ENCODE results near the gene MRPL10.
A peak's percentile ranks its signal among the peaks of the same experiment; 100 is the strongest.

Gene MRPL10

DNA sequence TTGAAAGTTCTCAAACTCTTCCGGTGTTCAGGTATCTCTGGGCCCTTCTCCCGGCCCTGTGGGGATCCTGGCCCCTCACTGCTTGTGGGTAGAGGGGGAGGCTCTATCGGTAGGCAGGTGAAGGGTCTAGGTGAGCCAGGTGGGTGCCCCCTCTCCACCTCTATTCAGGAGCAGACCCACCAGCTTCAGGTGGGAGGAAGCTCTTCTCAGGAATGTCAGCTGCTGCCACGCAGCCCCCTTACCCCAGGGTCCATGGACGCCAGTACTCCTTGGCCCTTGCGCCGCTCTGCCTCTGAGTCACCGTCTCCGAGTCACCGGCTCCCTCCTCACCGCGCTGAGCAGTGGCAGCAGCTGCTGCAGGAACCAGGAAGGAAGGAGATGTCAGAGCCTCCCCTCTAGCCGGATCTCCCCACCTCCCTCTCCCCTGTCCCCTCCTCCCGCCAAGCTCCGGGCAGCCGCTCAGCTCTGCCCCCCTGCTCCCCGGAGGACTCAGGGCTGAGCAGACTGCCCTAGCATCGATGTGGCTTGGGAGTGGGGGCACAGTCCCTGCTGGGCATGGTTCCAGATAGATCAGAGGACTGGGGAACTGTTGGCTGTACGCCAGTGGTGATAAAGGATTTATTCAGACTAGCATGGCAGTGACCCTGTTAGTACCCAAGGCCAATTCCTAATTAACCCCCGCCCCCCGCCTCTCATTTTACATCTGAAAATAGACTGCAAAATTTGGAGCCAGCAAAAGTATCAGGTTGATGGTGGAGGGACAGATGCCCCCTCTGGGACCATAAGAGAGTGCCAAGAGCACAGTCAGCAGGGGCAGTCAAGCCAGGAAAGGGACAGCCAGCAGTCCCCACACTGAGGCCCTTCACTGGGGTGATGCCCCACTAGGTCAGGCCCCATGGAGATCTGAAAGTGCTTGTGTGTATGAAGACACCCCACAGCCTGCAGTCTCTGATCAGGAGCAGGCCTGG, 9.6 kb downstream of the MRPL10 start, which contains the start of gene OSBPL7 (continued):
- TF ChIP-seq, protein P1, sequence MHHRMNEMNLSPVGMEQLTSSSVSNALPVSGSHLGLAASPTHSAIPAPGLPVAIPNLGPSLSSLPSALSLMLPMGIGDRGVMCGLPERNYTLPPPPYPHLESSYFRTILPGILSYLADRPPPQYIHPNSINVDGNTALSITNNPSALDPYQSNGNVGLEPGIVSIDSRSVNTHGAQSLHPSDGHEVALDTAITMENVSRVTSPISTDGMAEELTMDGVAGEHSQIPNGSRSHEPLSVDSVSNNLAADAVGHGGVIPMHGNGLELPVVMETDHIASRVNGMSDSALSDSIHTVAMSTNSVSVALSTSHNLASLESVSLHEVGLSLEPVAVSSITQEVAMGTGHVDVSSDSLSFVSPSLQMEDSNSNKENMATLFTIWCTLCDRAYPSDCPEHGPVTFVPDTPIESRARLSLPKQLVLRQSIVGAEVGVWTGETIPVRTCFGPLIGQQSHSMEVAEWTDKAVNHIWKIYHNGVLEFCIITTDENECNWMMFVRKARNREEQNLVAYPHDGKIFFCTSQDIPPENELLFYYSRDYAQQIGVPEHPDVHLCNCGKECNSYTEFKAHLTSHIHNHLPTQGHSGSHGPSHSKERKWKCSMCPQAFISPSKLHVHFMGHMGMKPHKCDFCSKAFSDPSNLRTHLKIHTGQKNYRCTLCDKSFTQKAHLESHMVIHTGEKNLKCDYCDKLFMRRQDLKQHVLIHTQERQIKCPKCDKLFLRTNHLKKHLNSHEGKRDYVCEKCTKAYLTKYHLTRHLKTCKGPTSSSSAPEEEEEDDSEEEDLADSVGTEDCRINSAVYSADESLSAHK (tag by site-specific recombination; IDR thresholded peaks at IDR 0.05) = 0 out of 2 replicates have a peak, but pooled peaks have one; percentile 13
- TF ChIP-seq, protein P2, sequence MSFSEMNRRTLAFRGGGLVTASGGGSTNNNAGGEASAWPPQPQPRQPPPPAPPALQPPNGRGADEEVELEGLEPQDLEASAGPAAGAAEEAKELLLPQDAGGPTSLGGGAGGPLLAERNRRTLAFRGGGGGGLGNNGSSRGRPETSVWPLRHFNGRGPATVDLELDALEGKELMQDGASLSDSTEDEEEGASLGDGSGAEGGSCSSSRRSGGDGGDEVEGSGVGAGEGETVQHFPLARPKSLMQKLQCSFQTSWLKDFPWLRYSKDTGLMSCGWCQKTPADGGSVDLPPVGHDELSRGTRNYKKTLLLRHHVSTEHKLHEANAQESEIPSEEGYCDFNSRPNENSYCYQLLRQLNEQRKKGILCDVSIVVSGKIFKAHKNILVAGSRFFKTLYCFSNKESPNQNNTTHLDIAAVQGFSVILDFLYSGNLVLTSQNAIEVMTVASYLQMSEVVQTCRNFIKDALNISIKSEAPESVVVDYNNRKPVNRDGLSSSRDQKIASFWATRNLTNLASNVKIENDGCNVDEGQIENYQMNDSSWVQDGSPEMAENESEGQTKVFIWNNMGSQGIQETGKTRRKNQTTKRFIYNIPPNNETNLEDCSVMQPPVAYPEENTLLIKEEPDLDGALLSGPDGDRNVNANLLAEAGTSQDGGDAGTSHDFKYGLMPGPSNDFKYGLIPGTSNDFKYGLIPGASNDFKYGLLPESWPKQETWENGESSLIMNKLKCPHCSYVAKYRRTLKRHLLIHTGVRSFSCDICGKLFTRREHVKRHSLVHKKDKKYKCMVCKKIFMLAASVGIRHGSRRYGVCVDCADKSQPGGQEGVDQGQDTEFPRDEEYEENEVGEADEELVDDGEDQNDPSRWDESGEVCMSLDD (tag by site-specific recombination; IDR thresholded peaks at IDR 0.05) = peak; percentile 68
- TF ChIP-seq, protein P3, sequence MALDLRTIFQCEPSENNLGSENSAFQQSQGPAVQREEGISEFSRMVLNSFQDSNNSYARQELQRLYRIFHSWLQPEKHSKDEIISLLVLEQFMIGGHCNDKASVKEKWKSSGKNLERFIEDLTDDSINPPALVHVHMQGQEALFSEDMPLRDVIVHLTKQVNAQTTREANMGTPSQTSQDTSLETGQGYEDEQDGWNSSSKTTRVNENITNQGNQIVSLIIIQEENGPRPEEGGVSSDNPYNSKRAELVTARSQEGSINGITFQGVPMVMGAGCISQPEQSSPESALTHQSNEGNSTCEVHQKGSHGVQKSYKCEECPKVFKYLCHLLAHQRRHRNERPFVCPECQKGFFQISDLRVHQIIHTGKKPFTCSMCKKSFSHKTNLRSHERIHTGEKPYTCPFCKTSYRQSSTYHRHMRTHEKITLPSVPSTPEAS (tag by site-specific recombination; IDR thresholded peaks at IDR 0.05) = no peak
- TF ChIP-seq ZNF843 (tag by site-specific recombination; IDR thresholded peaks at IDR 0.05) = no peak; the same call in 1 of the 2 replicates
- TF ChIP-seq ZNF37A (tag by site-specific recombination; IDR thresholded peaks at IDR 0.05) = peak; percentile 72; the same call in 1 of the 2 replicates
- TF ChIP-seq, protein P4, sequence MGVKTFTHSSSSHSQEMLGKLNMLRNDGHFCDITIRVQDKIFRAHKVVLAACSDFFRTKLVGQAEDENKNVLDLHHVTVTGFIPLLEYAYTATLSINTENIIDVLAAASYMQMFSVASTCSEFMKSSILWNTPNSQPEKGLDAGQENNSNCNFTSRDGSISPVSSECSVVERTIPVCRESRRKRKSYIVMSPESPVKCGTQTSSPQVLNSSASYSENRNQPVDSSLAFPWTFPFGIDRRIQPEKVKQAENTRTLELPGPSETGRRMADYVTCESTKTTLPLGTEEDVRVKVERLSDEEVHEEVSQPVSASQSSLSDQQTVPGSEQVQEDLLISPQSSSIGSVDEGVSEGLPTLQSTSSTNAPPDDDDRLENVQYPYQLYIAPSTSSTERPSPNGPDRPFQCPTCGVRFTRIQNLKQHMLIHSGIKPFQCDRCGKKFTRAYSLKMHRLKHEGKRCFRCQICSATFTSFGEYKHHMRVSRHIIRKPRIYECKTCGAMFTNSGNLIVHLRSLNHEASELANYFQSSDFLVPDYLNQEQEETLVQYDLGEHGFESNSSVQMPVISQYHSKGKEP (tag by site-specific recombination; IDR thresholded peaks at IDR 0.05) = no peak; the same call in 1 of the 2 replicates
- peak; percentile 61; the same call in 1 of the 2 replicates for TF ChIP-seq KLF16 (tag by site-specific recombination; IDR thresholded peaks at IDR 0.05)
- TF ChIP-seq ZNF830 (tag by site-specific recombination; IDR thresholded peaks at IDR 0.05; ENCODE audit: low read depth) = no peak
- TF ChIP-seq HOXD13 (CRISPR knock-in tag; IDR thresholded peaks at IDR 0.05; ENCODE audit: borderline replicate concordance) = no peak
- no peak for TF ChIP-seq ZNF785 (tag by site-specific recombination; IDR thresholded peaks at IDR 0.05)
- TF ChIP-seq ZNF610 (tag by site-specific recombination; IDR thresholded peaks at IDR 0.05; ENCODE audit: borderline replicate concordance) = no peak
- peak; percentile 85 for TF ChIP-seq ZEB2 (tag by site-specific recombination; IDR thresholded peaks at IDR 0.05)
- no peak for TF ChIP-seq KLF1 (tag by site-specific recombination; IDR thresholded peaks at IDR 0.05)
- TF ChIP-seq, protein P5, sequence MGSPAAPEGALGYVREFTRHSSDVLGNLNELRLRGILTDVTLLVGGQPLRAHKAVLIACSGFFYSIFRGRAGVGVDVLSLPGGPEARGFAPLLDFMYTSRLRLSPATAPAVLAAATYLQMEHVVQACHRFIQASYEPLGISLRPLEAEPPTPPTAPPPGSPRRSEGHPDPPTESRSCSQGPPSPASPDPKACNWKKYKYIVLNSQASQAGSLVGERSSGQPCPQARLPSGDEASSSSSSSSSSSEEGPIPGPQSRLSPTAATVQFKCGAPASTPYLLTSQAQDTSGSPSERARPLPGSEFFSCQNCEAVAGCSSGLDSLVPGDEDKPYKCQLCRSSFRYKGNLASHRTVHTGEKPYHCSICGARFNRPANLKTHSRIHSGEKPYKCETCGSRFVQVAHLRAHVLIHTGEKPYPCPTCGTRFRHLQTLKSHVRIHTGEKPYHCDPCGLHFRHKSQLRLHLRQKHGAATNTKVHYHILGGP (tag by site-specific recombination; IDR thresholded peaks at IDR 0.05) = no peak
- TF ChIP-seq ZSCAN16 (tag by site-specific recombination; IDR thresholded peaks at IDR 0.05) = peak; percentile 99
- TF ChIP-seq ZSCAN23 (tag by site-specific recombination; IDR thresholded peaks at IDR 0.05) = no peak
- TF ChIP-seq ZNF23 (tag by site-specific recombination; IDR thresholded peaks at IDR 0.05; ENCODE audit: borderline replicate concordance) = no peak
- TF ChIP-seq MZF1 (tag by site-specific recombination; IDR thresholded peaks at IDR 0.05; ENCODE audit: borderline replicate concordance) = no peak; the same call in 1 of the 2 replicates
- no peak for TF ChIP-seq ZFP41 (tag by site-specific recombination; IDR thresholded peaks at IDR 0.05; ENCODE audit: borderline replicate concordance)
- TF ChIP-seq, protein P6, sequence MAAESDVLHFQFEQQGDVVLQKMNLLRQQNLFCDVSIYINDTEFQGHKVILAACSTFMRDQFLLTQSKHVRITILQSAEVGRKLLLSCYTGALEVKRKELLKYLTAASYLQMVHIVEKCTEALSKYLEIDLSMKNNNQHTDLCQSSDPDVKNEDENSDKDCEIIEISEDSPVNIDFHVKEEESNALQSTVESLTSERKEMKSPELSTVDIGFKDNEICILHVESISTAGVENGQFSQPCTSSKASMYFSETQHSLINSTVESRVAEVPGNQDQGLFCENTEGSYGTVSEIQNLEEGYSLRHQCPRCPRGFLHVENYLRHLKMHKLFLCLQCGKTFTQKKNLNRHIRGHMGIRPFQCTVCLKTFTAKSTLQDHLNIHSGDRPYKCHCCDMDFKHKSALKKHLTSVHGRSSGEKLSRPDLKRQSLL (tag by site-specific recombination; IDR thresholded peaks at IDR 0.05) = peak; percentile 91
- TF ChIP-seq ZFP37 (tag by site-specific recombination; IDR thresholded peaks at IDR 0.05) = peak; percentile 74
- TF ChIP-seq ZNF19 (tag by site-specific recombination; IDR thresholded peaks at IDR 0.05; ENCODE audit: low read depth) = no peak
- 0 out of 2 replicates have a peak, but pooled peaks have one; percentile 75 for TF ChIP-seq ZXDB (tag by site-specific recombination; IDR thresholded peaks at IDR 0.05)
- TF ChIP-seq, protein P7, sequence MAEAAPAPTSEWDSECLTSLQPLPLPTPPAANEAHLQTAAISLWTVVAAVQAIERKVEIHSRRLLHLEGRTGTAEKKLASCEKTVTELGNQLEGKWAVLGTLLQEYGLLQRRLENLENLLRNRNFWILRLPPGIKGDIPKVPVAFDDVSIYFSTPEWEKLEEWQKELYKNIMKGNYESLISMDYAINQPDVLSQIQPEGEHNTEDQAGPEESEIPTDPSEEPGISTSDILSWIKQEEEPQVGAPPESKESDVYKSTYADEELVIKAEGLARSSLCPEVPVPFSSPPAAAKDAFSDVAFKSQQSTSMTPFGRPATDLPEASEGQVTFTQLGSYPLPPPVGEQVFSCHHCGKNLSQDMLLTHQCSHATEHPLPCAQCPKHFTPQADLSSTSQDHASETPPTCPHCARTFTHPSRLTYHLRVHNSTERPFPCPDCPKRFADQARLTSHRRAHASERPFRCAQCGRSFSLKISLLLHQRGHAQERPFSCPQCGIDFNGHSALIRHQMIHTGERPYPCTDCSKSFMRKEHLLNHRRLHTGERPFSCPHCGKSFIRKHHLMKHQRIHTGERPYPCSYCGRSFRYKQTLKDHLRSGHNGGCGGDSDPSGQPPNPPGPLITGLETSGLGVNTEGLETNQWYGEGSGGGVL (tag by site-specific recombination; IDR thresholded peaks at IDR 0.05) = peak; percentile 92
- no peak for TF ChIP-seq ZNF114 (tag by site-specific recombination; IDR thresholded peaks at IDR 0.05)
- TF ChIP-seq ZBTB1 (tag by site-specific recombination; IDR thresholded peaks at IDR 0.05) = no peak

Measured in HEK293 (cell line).